ENCODE data around the gene ITGA1. TPM values are rescaled to one million over a fixed set of nuclear protein-coding genes. Genes with fewer than 3 reads are reported as not detected.
"Not testable (repeated sequence)": the region's sequence is repeated elsewhere in the genome, so short reads cannot be mapped to it uniquely, and the experiment has no call there.

The ITGA1 gene
- total RNA-seq, 1 donor from 2014 or later = 61.1 TPM

GRCh38 chr5:52948418-52949076 is 160.8 kb downstream of the ITGA1 start:
- DNase-seq (ENCODE audit: low read depth in 2 of 2) = peak; percentile 77 to 90

- no peak for DNase-seq (ENCODE audit: low read depth in 2 of 2)
Measured at GRCh38 chr5:52950686-52951085, 163.0 kb downstream of the ITGA1 start.

GRCh38 chr5:52952483-52952882 is 164.8 kb downstream of the ITGA1 start:
- DNase-seq (ENCODE audit: low read depth in 2 of 2) = no peak

- no peak for DNase-seq (ENCODE audit: low read depth in 2 of 2)
Measured at GRCh38 chr5:52956014-52956413, 168.3 kb downstream of the ITGA1 start.

GRCh38 chr5:52956915-52957747 is 169.4 kb downstream of the ITGA1 start:
- DNase-seq (ENCODE audit: low read depth in 2 of 2) = no peak

- DNase-seq (ENCODE audit: low read depth in 2 of 2) = no peak
Measured at GRCh38 chr5:52961274-52961681, 173.6 kb downstream of the ITGA1 start.

- DNase-seq (ENCODE audit: low read depth in 2 of 2) = no peak
Measured at GRCh38 chr5:52963636-52964035, 175.9 kb downstream of the ITGA1 start.

GRCh38 chr5:52964138-52964537 is 176.4 kb downstream of the ITGA1 start:
- DNase-seq (ENCODE audit: low read depth in 2 of 2) = no peak

- not testable (repeated sequence) for DNase-seq (ENCODE audit: low read depth in 2 of 2)
Measured at GRCh38 chr5:52976157-52976556, 188.4 kb downstream of the ITGA1 start.

GRCh38 chr5:52977264-52977897 is 189.7 kb downstream of the ITGA1 start:
- no peak for DNase-seq (ENCODE audit: low read depth in 2 of 2)

GRCh38 chr5:52981507-52981906 is 193.8 kb downstream of the ITGA1 start:
- no peak for DNase-seq (ENCODE audit: low read depth in 2 of 2)

GRCh38 chr5:52983731-52984636 is 196.3 kb downstream of the ITGA1 start:
- DNase-seq (ENCODE audit: low read depth in 2 of 2) = peak in 1 of 2 donors; percentile 80

GRCh38 chr5:52985306-52985705 is 197.6 kb downstream of the ITGA1 start:
- DNase-seq (ENCODE audit: low read depth in 2 of 2) = peak in 1 of 2 donors; percentile 41

- peak in 1 of 2 donors; percentile 90 for DNase-seq (ENCODE audit: low read depth in 2 of 2)
Measured at GRCh38 chr5:52987711-52988331, 200.1 kb downstream of the ITGA1 start.

- peak in 1 of 2 donors; percentile 30 for DNase-seq (ENCODE audit: low read depth in 2 of 2)
Measured at GRCh38 chr5:52988335-52989024, 200.8 kb downstream of the ITGA1 start.

GRCh38 chr5:52989025-52989780 is 201.5 kb downstream of the ITGA1 start, which contains the start of gene ITGA2:
Gene ITGA2, plus strand, starts transcription at chr5:52989352. Its CDS starts 117 bp downstream, at chr5:52989469.
- peak in 1 of 2 donors; percentile 70 for DNase-seq (ENCODE audit: low read depth in 2 of 2)

- DNase-seq (ENCODE audit: low read depth in 2 of 2) = peak; percentile 29 to 80
Measured at GRCh38 chr5:52989781-52990527, 202.2 kb downstream of the ITGA1 start.

- DNase-seq (ENCODE audit: low read depth in 2 of 2) = no peak
Measured at GRCh38 chr5:52990528-52990925, 202.8 kb downstream of the ITGA1 start.

- DNase-seq (ENCODE audit: low read depth in 2 of 2) = no peak
Measured at GRCh38 chr5:52993367-52993766, 205.7 kb downstream of the ITGA1 start.

Measured in dermis microvascular lymphatic vessel endothelial cell (primary cell).